GM19351 (cell line): ENCODE results near the gene MYO1H.
"Not testable (repeated sequence)": the region's sequence is repeated elsewhere in the genome, so short reads cannot be mapped to it uniquely, and the experiment has no call there.

ENCODE experiments used
- ATAC-seq: cut with Tn5 transposase; IDR thresholded peaks from one replicate; pipeline ENCODE4 v1.9.1; 2021; ENCODE audit warnings: mild to moderate bottlenecking, moderate library complexity; ENCODE audit not compliant: unreplicated experiment

Gene MYO1H, protein sequence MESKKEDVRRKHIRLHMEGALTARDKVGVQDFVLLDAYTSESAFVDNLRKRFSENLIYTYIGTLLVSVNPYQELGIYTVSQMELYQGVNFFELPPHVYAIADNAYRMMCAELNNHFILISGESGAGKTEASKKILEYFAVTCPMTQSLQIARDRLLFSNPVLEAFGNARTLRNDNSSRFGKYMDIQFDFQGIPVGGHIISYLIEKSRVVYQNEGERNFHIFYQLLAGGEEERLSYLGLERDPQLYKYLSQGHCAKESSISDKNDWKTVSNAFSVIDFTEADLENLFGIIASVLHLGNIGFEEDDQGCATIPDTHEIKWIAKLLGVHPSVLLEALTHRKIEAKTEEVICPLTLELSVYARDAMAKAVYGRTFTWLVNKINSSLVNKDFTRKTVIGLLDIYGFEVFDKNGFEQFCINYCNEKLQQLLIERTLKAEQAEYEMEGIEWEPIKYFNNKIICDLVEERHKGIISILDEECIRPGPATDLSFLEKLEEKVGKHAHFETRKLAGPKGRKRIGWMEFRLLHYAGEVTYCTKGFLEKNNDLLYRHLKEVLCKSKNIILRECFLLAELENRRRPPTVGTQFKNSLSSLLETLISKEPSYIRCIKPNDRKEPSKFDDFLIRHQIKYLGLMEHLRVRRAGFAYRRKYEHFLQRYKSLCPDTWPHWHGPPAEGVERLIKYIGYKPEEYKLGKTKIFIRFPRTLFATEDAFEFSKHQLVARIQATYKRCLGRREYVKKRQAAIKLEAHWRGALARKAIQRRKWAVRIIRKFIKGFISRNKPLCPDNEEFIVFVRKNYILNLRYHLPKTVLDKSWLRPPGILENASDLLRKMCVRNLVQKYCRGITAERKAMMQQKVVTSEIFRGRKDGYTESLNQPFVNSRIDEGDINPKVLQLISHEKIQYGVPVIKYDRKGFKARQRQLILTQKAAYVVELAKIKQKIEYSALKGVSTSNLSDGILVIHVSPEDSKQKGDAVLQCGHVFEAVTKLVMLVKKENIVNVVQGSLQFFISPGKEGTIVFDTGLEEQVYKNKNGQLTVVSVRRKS

DNA sequence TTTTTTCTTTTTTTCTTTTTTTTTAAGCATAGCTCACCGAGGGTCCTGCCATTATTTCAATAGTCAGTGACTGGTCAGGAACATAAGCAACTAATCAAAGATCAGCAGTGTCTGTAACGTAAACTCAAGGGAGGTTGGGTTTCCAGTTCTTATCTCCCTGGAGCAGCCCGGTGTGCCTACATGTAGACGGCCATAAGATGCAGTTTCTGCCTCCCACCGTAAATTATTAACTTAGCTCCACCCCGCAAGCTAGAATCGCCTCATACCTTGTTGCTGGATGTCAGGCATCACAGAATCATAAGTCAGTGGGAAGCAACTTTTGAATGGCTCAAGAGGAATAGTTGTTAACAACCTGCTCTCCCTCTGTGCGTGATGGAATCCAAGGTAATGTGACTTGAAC is at the start of gene MYO1H:
TSS of gene MYO1H (plus strand) at position 312 of the 400 bp plus-strand sequence. CDS start at position 373, 61 bp downstream.
- ATAC-seq: no peak

DNA sequence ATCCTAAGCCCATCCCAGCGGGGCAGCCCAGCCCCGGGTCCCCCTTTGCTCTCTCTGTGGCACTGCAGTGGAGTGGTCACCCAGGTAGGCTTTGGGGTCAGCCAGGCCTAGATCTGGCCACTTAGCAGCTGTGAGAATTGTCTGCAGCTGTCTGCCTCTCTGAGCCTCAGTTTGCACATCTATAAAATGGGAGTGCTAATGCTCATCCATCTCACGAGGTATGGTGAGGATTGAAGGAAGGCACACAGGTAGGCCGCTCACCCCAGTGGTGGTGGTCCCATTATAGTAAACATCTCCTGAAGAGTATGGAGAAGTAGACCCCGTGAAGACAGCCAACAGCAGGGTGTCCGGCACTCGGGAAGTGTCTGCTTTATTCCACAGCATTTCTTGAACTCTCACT is 47.9 kb upstream of the MYO1H start:
- ATAC-seq: no peak

DNA sequence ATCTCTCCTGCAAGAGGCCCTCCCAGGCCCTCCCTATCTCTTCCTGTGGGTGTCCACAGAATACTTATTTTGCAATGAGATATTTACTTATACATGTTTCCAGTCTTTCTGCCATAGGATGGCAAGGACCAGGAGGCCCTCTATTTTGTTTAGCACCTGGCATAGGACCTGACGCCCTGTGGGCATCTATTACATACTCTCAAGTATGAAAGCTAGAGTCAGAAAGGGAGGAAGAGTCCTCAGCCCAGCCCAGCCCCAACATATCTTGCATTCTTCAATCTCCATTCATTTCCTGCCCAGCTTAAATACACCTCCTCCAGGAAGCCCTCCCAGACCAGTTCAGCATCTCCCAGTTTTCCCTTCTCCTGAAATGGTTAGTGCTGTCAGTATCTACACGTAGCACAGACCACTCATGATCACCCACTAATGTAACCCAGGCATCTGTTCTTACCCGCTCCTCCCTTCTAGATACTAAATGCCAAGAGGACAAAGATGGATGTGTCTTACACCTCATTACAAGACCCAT is 46.0 kb upstream of the MYO1H start:
- no peak for ATAC-seq

DNA sequence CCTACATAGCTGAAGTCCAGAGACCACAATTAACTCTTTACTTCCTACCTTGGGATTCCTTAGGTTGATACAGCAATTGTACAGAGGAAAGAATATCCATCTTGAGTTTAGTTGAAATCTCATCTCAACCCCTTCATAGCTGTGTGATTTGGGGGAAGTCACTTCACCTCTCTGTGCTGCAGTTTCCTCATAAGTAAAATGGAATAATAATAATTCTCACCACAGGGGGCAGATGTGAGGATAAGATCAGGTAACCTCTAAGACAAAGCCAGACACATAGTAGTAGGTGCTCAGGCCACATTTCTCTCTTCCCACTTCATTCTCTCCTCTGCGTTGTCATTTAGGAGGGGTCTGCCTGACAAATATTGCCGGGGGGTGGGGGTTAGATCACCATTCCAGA is 45.3 kb upstream of the MYO1H start:
- no peak for ATAC-seq

DNA sequence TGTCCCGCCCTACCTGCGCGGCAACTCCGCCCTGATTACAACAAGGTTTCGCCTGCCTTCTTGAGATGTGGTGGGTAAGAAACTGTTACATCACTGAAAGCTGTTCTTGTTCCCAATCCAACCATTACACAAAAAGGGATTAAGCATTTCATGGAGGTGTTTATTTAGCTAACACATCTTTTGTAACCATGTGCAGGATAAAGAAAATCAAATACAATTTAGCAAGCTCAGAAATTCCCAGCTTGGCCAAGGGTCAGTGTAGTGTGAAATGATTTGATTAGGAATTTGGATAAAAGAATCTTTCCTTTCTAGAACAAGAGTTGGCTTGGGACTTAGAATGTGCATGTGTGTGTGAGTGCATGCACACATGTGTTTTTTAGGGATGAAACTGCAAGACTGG is 44.9 kb upstream of the MYO1H start:
- ATAC-seq: no peak

DNA sequence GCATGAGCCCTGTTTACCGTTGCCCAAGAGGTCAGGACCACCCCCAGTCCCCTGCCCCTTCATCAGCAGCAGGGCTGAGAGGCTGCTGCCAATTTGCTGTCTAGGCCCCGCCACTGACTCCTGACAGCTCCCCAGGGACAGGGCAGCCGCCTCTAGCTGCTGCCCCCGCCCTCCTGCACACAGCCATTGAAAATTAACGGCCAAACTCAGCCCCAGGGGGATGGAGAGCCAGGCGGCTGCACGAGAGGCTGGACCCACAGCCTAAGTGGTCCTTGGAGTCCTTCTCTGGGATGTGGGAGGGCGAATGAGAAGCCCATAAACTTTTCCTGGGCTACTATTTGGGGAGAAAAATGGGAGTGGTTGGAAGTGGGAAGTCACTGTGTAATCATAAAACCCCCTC is 43.2 kb upstream of the MYO1H start:
- ATAC-seq: no peak

DNA sequence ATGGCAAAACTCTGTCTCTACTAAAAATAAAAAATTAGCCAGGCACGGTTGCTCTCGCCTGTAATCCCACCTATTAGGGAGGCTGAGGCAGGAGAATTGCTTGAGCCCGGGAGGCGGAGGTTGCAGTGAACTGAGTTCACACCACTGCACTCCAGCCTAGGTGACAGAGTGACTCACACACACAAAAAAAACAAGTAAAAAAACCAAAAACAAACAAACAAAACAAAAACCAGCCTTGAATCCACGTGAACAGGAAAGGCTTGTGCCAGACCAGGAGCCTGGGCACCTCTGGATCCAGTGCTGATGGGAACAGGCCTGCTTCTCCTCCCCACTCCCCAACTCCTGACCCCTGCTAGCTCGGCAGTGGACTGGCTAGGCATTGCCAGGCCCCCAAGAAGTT is 42.2 kb upstream of the MYO1H start:
- no peak for ATAC-seq

DNA sequence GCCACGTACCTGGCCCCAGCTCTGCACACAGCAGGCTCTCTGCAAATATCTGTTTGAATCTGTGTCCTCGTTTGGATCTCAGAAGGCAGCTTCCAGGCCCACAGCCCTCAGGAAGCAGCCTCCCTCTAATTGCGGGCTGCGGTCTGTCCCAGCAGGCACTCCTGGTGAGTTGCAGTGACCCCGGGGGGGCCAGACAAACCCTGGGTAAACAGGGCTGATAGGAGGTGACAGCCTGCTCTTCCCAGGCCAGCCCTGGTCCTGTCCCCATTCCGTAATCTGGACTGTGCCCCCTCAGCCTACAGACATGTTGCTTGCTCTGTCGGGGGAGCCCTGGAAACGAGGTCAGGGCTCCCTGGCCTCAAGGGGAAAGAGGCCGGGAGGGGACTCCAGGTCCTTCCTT is 40.6 kb upstream of the MYO1H start:
- ATAC-seq: no peak

DNA sequence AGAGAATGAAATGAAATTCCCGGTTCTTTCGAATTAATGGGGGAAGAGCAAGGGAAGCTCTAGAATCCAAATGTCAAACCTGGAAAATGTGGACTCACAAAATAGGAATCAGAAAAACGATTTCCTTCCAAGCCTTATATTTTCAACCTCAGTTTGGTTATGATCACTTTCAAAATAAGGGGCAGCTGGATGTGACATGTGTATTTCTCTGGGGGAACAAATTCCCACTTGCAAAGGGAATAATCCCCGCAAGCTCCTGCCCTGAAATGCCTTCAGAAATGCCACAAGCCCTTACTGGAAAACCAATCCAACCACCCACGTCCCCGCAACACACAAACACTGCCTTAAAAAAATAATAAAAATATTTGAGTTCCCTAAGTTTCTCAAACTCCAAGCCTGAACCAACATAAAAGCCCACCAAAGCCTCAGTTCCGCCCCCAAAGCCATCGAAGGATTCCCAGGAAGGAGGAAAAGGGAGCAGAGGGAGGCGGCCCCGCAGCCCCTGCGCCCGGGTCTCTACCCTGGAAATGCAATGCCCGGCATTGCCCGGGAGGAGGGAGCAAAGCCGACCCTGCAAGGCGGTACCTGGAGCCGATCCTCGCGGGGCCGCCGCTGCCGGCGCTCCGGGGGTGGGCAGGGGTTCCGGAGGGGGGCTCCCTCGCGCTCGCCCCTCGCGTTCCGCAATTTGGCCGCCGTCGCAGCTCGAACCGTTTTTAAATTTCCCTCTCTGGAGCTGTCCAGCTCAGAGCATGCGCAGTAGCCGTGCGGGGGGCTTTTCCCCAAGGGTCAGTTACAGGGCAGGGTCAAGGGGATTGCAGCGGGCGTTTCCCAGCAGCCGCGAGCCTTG is 38.9 kb upstream of the MYO1H start, which contains the start of gene FOXN4:
TSS of gene FOXN4 (minus strand) at position 751 of the 847 bp plus-strand sequence. CDS start 963 bp downstream, outside the sequence.
- ATAC-seq: no peak

DNA sequence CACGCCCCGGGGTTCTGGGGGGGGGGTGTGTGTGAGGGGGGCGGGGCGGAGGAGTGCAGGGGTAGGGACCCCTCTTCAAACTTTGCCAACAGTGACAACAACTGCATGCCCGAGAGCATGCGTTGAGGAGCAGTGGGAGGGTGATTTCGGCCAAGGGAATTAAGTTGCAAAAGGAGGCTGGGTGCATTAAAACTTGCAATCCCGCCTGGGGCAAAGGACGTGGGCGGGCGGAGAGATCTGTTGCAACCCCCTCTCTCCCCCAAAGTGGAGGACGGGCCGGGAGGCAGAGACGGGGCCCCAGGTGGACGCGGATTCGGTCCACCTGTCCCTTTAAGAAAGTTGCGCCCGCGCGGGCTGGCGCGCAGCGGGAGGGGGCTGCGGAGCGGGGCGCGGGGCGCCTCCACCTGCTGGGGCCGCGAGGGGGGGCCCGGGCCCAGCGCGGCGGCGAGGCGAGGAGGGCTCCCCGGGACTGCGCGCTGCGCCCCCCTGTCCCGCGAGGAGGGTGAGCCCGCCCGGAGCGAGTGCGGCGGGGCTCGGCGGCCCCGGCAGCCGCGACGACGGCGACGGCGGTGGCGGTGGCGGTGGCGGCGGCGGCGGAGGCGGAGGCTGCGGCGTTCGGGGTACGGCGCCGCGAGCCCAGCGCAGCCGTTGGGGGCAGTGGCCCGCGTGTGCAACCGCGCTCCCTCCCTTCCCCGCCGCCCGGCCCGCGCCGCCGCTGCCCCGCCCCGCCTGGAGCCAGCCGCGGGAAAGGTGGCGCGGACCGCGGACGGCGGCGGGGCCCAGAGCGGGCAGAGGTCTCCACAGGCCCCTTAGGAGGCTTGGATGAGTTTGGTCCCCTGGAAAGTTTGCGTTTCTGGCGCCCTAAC is 38.1 kb upstream of the MYO1H start:
- no peak for ATAC-seq

DNA sequence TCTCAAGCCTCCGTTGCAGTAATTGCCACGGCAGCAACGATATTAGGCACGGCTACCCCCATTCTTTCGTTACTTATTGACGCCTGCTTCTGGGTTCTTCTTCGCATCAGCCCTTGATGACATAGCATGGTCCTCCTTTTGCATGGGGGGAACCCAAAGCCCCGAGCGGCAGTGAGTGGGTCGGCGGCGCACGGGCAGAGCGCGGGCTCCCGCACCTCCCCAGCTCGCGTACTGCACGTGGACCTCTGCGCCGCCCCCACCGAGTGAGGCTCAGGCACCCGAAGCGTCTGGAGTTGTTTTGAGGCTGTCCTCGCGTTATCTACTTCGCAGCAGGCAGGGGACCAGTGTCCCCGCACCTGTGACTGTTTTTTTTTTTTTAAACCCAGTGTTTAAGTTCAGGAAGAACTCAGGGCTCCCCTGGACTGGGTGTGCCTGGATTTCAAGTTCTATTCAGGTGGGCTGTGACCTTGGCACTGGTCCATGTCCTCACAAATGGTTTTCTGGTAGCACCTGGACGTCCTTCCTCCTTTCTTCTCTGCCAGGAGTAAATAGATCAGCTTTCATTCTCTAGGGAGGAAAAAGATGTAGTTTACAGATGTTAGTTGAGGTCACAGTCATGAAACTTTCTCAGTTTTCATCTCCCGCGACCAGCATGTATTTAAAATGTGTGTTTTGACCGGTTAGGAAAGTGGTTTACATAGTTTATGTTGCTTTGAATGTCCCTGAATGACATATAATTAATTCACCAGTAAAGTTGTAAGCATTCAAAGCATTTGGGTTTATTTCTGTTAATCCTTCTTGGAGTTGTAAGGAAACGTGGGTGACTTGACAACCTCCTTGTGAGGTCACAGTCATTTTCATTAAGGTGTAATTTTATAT is 37.2 kb upstream of the MYO1H start:
- no peak for ATAC-seq

DNA sequence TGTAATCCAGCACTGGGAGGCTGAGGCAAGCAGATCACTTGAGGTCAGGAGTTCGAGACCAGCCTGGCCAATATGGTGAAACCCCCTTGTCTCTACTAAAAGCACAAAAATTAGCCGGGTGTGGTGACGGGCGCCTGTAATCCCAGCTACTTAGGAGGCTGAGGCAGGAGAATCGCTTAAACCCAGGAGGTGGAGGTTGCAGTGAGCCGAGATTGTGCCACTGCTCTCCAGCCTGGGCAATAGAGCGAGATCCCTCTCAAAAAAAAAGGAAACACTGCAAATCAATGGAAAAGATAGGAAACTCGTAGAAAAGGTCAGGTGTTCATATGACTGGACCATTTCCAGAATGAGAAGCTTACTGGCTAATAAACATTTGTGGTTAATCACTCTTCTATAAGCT is 26.4 kb upstream of the MYO1H start:
- not testable (repeated sequence) for ATAC-seq

DNA sequence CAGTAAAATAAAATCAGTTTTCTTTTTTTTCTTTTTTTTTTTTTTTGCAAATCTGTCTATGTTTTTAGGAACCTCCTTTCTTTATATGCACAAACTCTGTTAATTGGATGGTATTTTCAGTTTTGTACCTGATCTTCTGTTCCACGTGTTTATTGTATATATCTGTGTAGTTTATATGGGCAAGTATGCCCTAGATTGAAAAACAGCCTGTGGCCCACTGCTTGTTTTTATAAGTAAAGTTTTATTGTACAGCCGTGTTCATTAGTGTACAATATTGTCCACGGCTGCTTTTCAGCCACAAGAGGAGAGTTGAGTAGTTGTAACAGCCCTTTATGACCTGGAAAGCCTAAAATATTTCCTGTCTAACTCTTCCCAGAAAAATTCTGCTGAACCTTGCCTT is 18.7 kb upstream of the MYO1H start:
- ATAC-seq: no peak

DNA sequence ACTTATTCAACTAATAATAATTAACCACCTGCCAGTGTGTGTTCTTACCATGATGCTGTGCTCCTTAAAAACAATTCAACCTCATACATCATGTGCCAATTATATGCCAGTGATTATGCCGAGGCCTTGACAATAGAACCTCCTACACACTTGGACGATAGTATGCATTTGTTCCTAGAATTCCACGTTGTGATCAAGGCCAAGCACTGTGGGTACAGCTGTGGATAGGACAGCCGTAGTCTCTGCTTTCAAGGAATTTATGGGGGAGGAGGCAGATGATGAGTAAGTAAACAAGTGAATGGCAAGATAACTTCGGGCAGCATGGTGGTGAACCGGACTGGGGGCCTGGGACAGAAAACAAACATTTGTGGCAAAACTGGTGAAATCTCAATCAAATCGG is 18.0 kb upstream of the MYO1H start:
- no peak for ATAC-seq

DNA sequence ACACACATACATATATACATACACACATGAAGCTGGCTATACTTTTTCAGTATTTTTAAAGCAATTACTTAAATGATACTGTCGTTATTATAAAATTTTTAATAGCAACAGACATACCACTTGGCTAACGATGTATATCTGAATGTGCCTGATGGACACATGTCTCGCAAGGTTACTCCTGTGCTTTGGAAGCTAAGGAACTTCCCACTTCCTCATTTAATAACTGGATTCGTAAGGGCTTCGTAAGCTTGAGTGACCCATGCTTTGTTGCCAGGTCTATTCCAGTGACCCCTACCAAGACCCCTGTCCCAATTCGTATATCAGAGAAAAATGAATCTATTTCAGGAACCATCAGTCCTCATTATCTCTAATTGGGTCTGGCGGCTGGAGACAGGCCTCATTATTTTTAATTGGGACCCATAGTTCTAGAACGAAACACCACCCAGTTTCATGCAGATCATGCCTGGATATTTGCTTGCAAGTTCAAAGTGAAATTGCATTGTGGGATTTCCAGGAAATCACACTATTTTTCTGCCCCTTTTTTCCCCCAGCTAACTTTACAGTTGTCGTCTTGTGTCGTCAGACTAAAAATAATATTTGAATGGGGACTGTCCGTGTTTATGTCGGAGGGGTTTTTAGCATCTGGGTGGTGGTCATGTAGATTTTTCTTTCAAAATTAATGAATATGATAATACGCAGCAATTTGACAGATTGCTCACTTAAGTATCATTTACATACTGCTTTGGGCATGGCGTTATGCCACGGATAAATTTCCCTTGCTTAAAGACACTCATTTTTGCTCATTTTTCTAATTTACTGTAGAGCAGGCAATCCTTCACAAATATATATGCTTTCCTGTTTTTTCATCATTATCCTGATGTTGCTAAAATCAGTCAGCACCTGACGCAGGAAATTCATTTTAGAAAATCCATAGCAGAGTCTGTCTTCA is 17.1 kb upstream of the MYO1H start:
- ATAC-seq: no peak

DNA sequence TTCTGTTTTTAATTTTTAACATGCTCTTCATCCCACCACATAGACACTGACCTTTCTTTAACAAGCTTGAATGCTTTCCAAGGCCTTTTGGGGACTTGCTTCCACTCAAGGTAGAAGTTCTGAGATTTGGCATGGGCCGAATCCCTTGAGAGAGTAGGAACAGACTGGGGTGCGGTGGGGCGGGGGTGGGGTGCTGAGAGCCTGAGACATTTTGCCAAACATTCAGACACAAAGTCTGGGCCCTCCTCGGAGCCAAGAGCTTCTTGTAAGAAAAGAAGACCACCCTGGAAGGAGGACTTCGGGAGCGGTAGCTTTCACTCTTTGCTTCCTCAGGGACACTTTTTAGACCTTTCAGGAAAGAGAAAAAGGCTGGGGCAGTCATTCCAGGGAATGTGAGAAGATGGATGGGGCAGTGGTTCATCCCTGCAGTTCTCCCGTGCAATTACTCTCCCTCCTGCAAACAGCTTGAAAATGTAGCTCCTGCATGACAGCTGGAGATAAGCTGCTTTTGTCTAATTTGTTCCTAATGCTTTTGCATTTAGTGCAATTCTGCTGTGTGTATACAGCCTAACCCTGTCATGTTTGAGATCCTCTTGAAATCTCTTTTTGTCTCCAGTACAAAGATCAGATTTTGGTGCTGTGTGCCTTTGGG is 16.3 kb upstream of the MYO1H start:
- no peak for ATAC-seq

DNA sequence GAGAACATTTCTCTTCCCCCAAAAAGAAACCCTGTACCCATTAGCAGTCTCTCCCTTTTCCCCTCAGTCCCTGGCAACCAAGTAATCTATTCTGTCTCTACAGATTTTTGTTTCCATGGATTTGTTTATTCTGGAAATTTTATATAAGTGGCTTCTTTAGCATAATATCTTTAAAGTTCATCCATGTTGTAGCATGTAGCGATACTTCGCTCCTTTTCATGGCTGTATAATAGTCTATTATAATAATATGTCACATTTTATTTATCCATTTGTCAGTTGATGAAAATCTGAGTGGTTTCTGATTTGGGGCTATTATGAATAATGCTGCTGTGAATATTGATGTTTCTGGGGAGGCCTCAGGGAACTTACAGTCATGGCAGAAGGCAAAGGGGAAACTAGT is 12.8 kb upstream of the MYO1H start:
- no peak for ATAC-seq
